GM12878 (cell line): Measurements from ENCODE around the gene LHFPL2. TPM values are rescaled to one million over a fixed set of nuclear protein-coding genes. Genes with fewer than 3 reads are reported as not detected.

Experiments used
- ATAC-seq: fragments of 200-7000 bp; cut with Tn5 transposase; 3 replicates; pipeline ENCODE4 v1.9.1; 2020; ENCODE audit warnings: mild to moderate bottlenecking, moderate library complexity
- BruUV-seq: library from RNA; stranded (reverse); fragments of 400-500 nt; replicated peaks from 2 replicates; lab custom pipeline; 2021; lab: Mats Ljungman, UMichigan
- CTCF ChIA-PET: fragments of 300-600 bp; sonication (Branson Sonifier 250); formaldehyde crosslinking; extraction: SDS; loops from one replicate; lab custom pipeline; 2021; ENCODE audit warnings: inconsistent platforms; lab: Yijun Ruan, JAX
- POLR2A ChIA-PET: fragments of 350-600 bp; formaldehyde crosslinking; extraction: SDS; loops from one replicate; lab custom pipeline; 2021; ENCODE audit warnings: inconsistent platforms; lab: Charles Lee
- RAD21 ChIA-PET: fragments of 300-600 bp; sonication (Branson Sonifier 250); formaldehyde crosslinking; loops from one replicate; lab custom pipeline; 2023; ENCODE audit warnings: antibody characterized with exemption; ENCODE audit not compliant: unreplicated experiment; lab: Charles Lee
- SMC1A ChIA-PET: fragments of 300-600 bp; sonication (Branson Sonifier 250); formaldehyde crosslinking; loops from one replicate; lab custom pipeline; 2023; ENCODE audit not compliant: unreplicated experiment, uncharacterized antibody; lab: Charles Lee
- DNase-seq: peaks from one replicate; pipeline ENCODE4 v3.0.0-alpha.2; 2011; ENCODE audit warnings: low read depth, low spot score
- FAIRE-seq: peaks from 3 replicates; lab custom pipeline; 2011; peaks lifted over from hg19 to GRCh38; lab: Jason Lieb, UNC
- H2AFZ ChIP-seq: 2 replicates; pipeline ENCODE4 v1.6.0; 2011; ENCODE audit warnings: low read depth, low read length, control low read depth; ENCODE audit not compliant: control insufficient read depth
- H3K27ac ChIP-seq: 2 replicates; pipeline ENCODE4 v1.5.1; 2011; ENCODE audit warnings: control low read depth; ENCODE audit not compliant: control insufficient read depth, insufficient read depth
- H3K27me3 ChIP-seq, 2 experiments: replicated peaks in 1 of 2; 2 replicates each; pipeline versions ENCODE4 v1.6.0 to v1.6.1; 2011; ENCODE audit warnings: low read length in 1 of 2; ENCODE audit not compliant: control insufficient read depth in 2 of 2, insufficient read depth in 2 of 2
- H3K36me3 ChIP-seq, 2 experiments: 2 replicates each; pipeline ENCODE4 v1.5.1; 2011; ENCODE audit warnings: low read length in 1 of 2; ENCODE audit not compliant: control insufficient read depth in 2 of 2, insufficient read depth in 2 of 2
- H3K4me1 ChIP-seq: 2 replicates; pipeline ENCODE4 v1.6.1; 2011; ENCODE audit warnings: mild to moderate bottlenecking, low read length, moderate library complexity, mixed read lengths; ENCODE audit not compliant: control insufficient read depth, insufficient read depth
- H3K4me2 ChIP-seq: 2 replicates; pipeline ENCODE4 v1.6.0; 2011; ENCODE audit warnings: control low read depth; ENCODE audit not compliant: control insufficient read depth, insufficient read depth
- H3K4me3 ChIP-seq: fragments of 200-600 bp; sonication (generic); 2 replicates; pipeline ENCODE4 v1.5.1; 2016
- H3K79me2 ChIP-seq: 2 replicates; pipeline ENCODE4 v1.6.0; 2011; ENCODE audit warnings: low read length; ENCODE audit not compliant: control insufficient read depth, insufficient read depth
- H3K9ac ChIP-seq: 2 replicates; pipeline ENCODE4 v1.8.0; 2011; ENCODE audit warnings: low read length, control low read depth, mixed read lengths; ENCODE audit not compliant: control insufficient read depth, insufficient read depth
- H3K9me3 ChIP-seq: replicated peaks from 3 replicates; pipeline ENCODE4 v1.5.1; 2011; ENCODE audit warnings: mild to moderate bottlenecking, low read length; ENCODE audit not compliant: control insufficient read depth, insufficient read depth
- H4K20me1 ChIP-seq: 2 replicates; pipeline ENCODE4 v1.6.0; 2011; ENCODE audit not compliant: control insufficient read depth, insufficient read depth
- BMI1 ChIP-seq: fragments of 450-650 bp; IDR thresholded peaks from 2 replicates; pipeline ENCODE4 v1.6.1; 2016; ENCODE audit warnings: mild to moderate bottlenecking, moderate library complexity, borderline replicate concordance
- CHD2 ChIP-seq: IDR thresholded peaks from 2 replicates; pipeline ENCODE4 v1.6.1; 2011; ENCODE audit warnings: low read depth, low read length, improper control_type of control experiment, borderline replicate concordance
- GABPA ChIP-seq: IDR thresholded peaks from 2 replicates; pipeline ENCODE4 v1.6.1; 2014; ENCODE audit warnings: antibody characterized with exemption, low read depth, mild to moderate bottlenecking, inconsistent platforms
- IKZF2 ChIP-seq, 2 experiments: fragments of 450-650 bp; IDR thresholded peaks; 2 replicates each; pipeline ENCODE4 v1.6.1; 2017; ENCODE audit warnings: mild to moderate bottlenecking in 2 of 2, moderate library complexity in 2 of 2
- IRF5 ChIP-seq: fragments of 450-650 bp; IDR thresholded peaks from 2 replicates; pipeline ENCODE4 v1.6.1; 2017; ENCODE audit warnings: borderline replicate concordance
- MTA3 ChIP-seq: IDR thresholded peaks from 2 replicates; pipeline ENCODE4 v1.6.1; 2012; ENCODE audit warnings: low read length, inconsistent platforms, borderline replicate concordance
- NBN ChIP-seq: fragments of 450-650 bp; IDR thresholded peaks from 2 replicates; pipeline ENCODE4 v1.6.1; 2016
- NFYA ChIP-seq: IDR thresholded peaks from 2 replicates; pipeline ENCODE4 v1.6.1; 2011; ENCODE audit warnings: low read depth, mild to moderate bottlenecking, low read length, improper control_type of control experiment, borderline replicate concordance
- NR2C1 ChIP-seq: fragments of 450-650 bp; IDR thresholded peaks from 2 replicates; pipeline ENCODE4 v1.6.1; 2017; ENCODE audit warnings: antibody characterized with exemption, mild to moderate bottlenecking, moderate library complexity
- RBBP5 ChIP-seq: fragments of 200-600 bp; sonication (generic); conservative IDR thresholded peaks from 2 replicates; pipeline ENCODE4 v1.6.1; 2016
- RELB ChIP-seq: fragments of 450-650 bp; IDR thresholded peaks from 2 replicates; pipeline ENCODE4 v1.6.1; 2017; ENCODE audit warnings: low read depth, mild to moderate bottlenecking, moderate library complexity
- SUPT20H ChIP-seq: IDR thresholded peaks from 2 replicates; pipeline ENCODE4 v1.6.1; 2011; ENCODE audit warnings: low read depth, mild to moderate bottlenecking, low read length, moderate library complexity, borderline replicate concordance; ENCODE audit not compliant: control insufficient read depth
- TBL1XR1 ChIP-seq: IDR thresholded peaks from 2 replicates; pipeline ENCODE4 v1.6.1; 2012; ENCODE audit warnings: low read depth, low read length, improper control_type of control experiment
- WGBS: methylation state at CpG from one replicate; pipeline ENCODE4 v1.1.6; 2016; ENCODE audit warnings: low lambda C conversion rate; ENCODE audit not compliant: insufficient replicate concordance, insufficient coverage; ENCODE audit errors: missing lambda C conversion rate; 5-methylcytosine and 5-hydroxymethylcytosine counted together
- in situ Hi-C: fragments of 300-500 bp; cut with MboI; formaldehyde crosslinking; loops from 9 replicates; pipeline ENCODE4 v1.14.3; 2018; ENCODE audit warnings: mixed read lengths
- intact Hi-C: fragments of 100-400 bp; cut with micrococcal nuclease; formaldehyde crosslinking; loops from one replicate; pipeline ENCODE4 v1.14.2; 2022; ENCODE audit not compliant: unreplicated experiment
- polyA plus RNA-seq, 11 experiments: library from polyadenylated mRNA; depleted of rRNA in 4 of 11; unstranded in 6 of 11; stranded (reverse) in 5 of 11; fragments of >200 nt; fragmentation: Nextera tagmentation in 4 of 11; fragmentation: Illumina TruSeq in 1 of 11; extraction: Ambion mirVana in 4 of 11; extraction: Trizol in 1 of 11; gene quantifications; 1 replicate in 1 of 11; 2 replicates in 10 of 11; pipeline versions ENCODE4 v1.2.1 to v1.2.3, GENCODE V29; 2011 to 2016; ENCODE audit warnings: inconsistent platforms in 2 of 11, missing spikeins in 2 of 11, low read depth in 1 of 11
- total RNA-seq, 4 experiments: library from RNA; depleted of rRNA in 3 of 4; stranded (reverse); fragments of >200 nt in 3 of 4; fragmentation: Illumina TruSeq in 1 of 4; extraction: Trizol in 1 of 4; gene quantifications; 2 replicates each; pipeline versions ENCODE4 v1.2.1 to v1.2.3, GENCODE V29; 2013 to 2021

The LHFPL2 gene
- total and polyA plus RNA-seq, 10 of the 15 experiments (the other 5 are each of a cell fraction or from before 2014, with no cell fraction given) = 4.1 to 21.8 (median 12.5) TPM

- Histone ChIP-seq H2AFZ (no peak overlapping the region), H3K27me3 (no peaks in the 10 kb centered on the region), H3K79me2 (no peaks in the 10 kb centered on the region), H3K4me3 (no peak overlapping the region), H3K36me3 (peaks cover 2 to 4% of the 10 kb centered on the region in 2 experiments; a peak in 2 of 4 replicates), H3K9ac (no peak overlapping the region), H4K20me1 (no peaks in the 10 kb centered on the region), H3K4me2 (no peak overlapping the region), H3K4me1 (peaks cover 2% of the 10 kb centered on the region; the same call in 1 of the 2 replicates), H3K27ac (no peak overlapping the region), H3K9me3 (no peaks in the 10 kb centered on the region)
- 98% methylated on average over 9 of the region's 9 CpGs for WGBS
- TF ChIP-seq IKZF2 (IDR thresholded peaks at IDR 0.05) = no peak
- TF ChIP-seq NFYA = no peak
- TF ChIP-seq MTA3 = no peak
- TF ChIP-seq NR2C1 = no peak
- no peak for TF ChIP-seq BMI1
- no peak for TF ChIP-seq CHD2
- TF ChIP-seq TBL1XR1 = no peak
- no peak for TF ChIP-seq NBN
- no peak for TF ChIP-seq RBBP5
- TF ChIP-seq RELB = no peak
- no peak for TF ChIP-seq SUPT20H
- TF ChIP-seq GABPA = no peak
- TF ChIP-seq IRF5 = no peak
- in situ Hi-C loops = no loop called here
- BruUV-seq = no TSS peak
- intact Hi-C loops = no loop called here
- SMC1A ChIA-PET = no interaction called here
- DNase-seq = no peak
- POLR2A ChIA-PET = no interaction called here
- FAIRE-seq = no peak
- CTCF ChIA-PET = no interaction called here
- no peak for ATAC-seq
- RAD21 ChIA-PET = no interaction called here
These were observed 49.6 kb downstream of the LHFPL2 start for GRCh38 chr5:78598973-78599372.
